Measurements from ENCODE around the gene ERVFRD-1. TPM values are rescaled to one million over a fixed set of nuclear protein-coding genes. Genes with fewer than 3 reads are reported as not detected.

Gene ERVFRD-1
- total and polyA plus RNA-seq, 2 of the 13 experiments (the other 11 are each of a cell fraction or from before 2014, with no cell fraction given): not detected

- no peak for TF ChIP-seq ZNF468 (CRISPR knock-in tag; IDR thresholded peaks at IDR 0.05)
- TF ChIP-seq ZBTB7B (CRISPR knock-in tag; IDR thresholded peaks at IDR 0.05): peak; percentile 42
- TF ChIP-seq KDM3A (CRISPR knock-in tag; IDR thresholded peaks at IDR 0.05; ENCODE audit: low read depth): peak; percentile 68; the same call in 1 of the 2 replicates
- TF ChIP-seq MED1 (CRISPR knock-in tag; IDR thresholded peaks at IDR 0.05): peak; percentile 59
- peak; percentile 86; the same call in 1 of the 2 replicates for TF ChIP-seq IRF9 (CRISPR knock-in tag; IDR thresholded peaks at IDR 0.05; ENCODE audit: borderline replicate concordance)
- TF ChIP-seq RXRA (CRISPR knock-in tag; IDR thresholded peaks at IDR 0.05): peak; percentile 60; the same call in 1 of the 2 replicates
- no peak for TF ChIP-seq ZNF235 (CRISPR knock-in tag; IDR thresholded peaks at IDR 0.05; ENCODE audit: borderline replicate concordance)
- TF ChIP-seq ZNF275 (CRISPR knock-in tag; IDR thresholded peaks at IDR 0.05; ENCODE audit: borderline replicate concordance): no peak
- no peak for TF ChIP-seq TBP (CRISPR knock-in tag; IDR thresholded peaks at IDR 0.05)
- 0 out of 2 replicates have a peak, but pooled peaks have one; percentile 9 for TF ChIP-seq PAXIP1 (CRISPR knock-in tag; conservative IDR thresholded peaks at IDR 0.05)
- no peak for TF ChIP-seq STAT5B (CRISPR knock-in tag; IDR thresholded peaks at IDR 0.05)
- TF ChIP-seq NR0B2 (CRISPR knock-in tag; IDR thresholded peaks at IDR 0.05): no peak
- no peak for TF ChIP-seq NCOR1 (IDR thresholded peaks at IDR 0.05; ENCODE audit: borderline replicate concordance, low read length)
- TF ChIP-seq SATB2 (CRISPR knock-in tag; IDR thresholded peaks at IDR 0.05): no peak
- no peak for TF ChIP-seq DNMT1 (CRISPR knock-in tag; IDR thresholded peaks at IDR 0.05)
- no peak for TF ChIP-seq TAF1 (CRISPR knock-in tag; IDR thresholded peaks at IDR 0.05)
- TF ChIP-seq ZNF770 (CRISPR knock-in tag; IDR thresholded peaks at IDR 0.05): no peak
- TF ChIP-seq ZNF552 (CRISPR knock-in tag; IDR thresholded peaks at IDR 0.05; ENCODE audit: borderline replicate concordance): peak; percentile 40; the same call in 1 of the 2 replicates
- no peak for TF ChIP-seq PTBP1 (IDR thresholded peaks at IDR 0.05; ENCODE audit: low read depth, low read length, poor library complexity, severe bottlenecking)
- TF ChIP-seq KLF9 (CRISPR knock-in tag; IDR thresholded peaks at IDR 0.05; ENCODE audit: low read depth): 0 out of 2 replicates have a peak, but pooled peaks have one; percentile 47
These were observed 32.2 kb upstream of the ERVFRD-1 start (continued) for GRCh38 chr6:11143394-11144371.

Measured in HepG2 (cell line).